ENCODE results near the gene SETDB2.

DNA sequence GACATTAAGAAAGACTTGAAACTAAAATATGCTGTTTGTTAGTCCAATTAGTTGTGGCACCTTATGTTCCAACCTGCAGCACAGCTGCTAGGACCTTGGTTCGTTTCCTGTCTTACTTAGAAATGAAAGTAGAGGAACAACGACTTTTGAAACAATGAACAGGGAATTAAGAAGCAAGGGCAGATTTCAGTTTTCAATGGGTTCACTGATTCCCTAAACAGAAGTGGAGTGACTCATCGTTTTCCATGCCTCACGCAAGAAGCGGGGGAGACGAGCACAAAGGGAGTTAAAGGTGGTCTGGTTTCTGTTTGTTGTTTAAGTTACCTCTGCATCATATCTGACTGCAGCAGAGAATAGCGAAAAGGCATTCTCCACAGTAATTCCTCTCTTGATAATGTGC, 96.5 kb downstream of the SETDB2 start:
- TF ChIP-seq, protein P1, sequence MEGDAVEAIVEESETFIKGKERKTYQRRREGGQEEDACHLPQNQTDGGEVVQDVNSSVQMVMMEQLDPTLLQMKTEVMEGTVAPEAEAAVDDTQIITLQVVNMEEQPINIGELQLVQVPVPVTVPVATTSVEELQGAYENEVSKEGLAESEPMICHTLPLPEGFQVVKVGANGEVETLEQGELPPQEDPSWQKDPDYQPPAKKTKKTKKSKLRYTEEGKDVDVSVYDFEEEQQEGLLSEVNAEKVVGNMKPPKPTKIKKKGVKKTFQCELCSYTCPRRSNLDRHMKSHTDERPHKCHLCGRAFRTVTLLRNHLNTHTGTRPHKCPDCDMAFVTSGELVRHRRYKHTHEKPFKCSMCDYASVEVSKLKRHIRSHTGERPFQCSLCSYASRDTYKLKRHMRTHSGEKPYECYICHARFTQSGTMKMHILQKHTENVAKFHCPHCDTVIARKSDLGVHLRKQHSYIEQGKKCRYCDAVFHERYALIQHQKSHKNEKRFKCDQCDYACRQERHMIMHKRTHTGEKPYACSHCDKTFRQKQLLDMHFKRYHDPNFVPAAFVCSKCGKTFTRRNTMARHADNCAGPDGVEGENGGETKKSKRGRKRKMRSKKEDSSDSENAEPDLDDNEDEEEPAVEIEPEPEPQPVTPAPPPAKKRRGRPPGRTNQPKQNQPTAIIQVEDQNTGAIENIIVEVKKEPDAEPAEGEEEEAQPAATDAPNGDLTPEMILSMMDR (IDR thresholded peaks at IDR 0.05), result no peak
- no peak for TF ChIP-seq POLR2A (IDR thresholded peaks at IDR 0.05)
